ENCODE data around the gene PRR14L. TPM values are rescaled to one million over a fixed set of nuclear protein-coding genes. Genes with fewer than 3 reads are reported as not detected.

The PRR14L gene
- total and polyA plus RNA-seq, 3 donors from 2014 or later: 15.9 to 57.0 (median 52.3) TPM

- H3K27ac ChIP-seq: no peak overlapping the region
- DNase-seq: no peak
- H3K4me3 ChIP-seq: no peak overlapping the region
- no peak for TF ChIP-seq POLR2A (IDR thresholded peaks at IDR 0.05)
- no peak for TF ChIP-seq CTCF (IDR thresholded peaks at IDR 0.05)
- no peaks in the 10 kb centered on the region for H3K9me3 ChIP-seq
- 92 to 94% methylated on average over 8 of the region's 8 CpGs for WGBS, 2 donors
- intact Hi-C loops (cut with DNase I; ENCODE audit: low total_unique reads): no loop called here
- H3K4me1 ChIP-seq: no peaks in the 10 kb centered on the region
- H3K36me3 ChIP-seq (ENCODE audit: low read depth, missing control alignments): no peaks in the 10 kb centered on the region
- H3K27me3 ChIP-seq: no peaks in the 10 kb centered on the region
These were observed 19.6 kb downstream of the PRR14L start for GRCh38 chr22:31730344-31730711.

GRCh38 chr22:31728857-31729256 lies 21.1 kb downstream of the PRR14L start:
- intact Hi-C loops (cut with DNase I; ENCODE audit: low total_unique reads): no loop called here
- Histone ChIP-seq H3K27ac (no peak overlapping the region), H3K27me3 (no peaks in the 10 kb centered on the region), H3K4me1 (no peaks in the 10 kb centered on the region), H3K9me3 (no peaks in the 10 kb centered on the region), H3K4me3 (no peak overlapping the region), H3K36me3 (ENCODE audit: low read depth, missing control alignments) (no peaks in the 10 kb centered on the region)
- 78 to 80% methylated on average over 4 of the region's 4 CpGs for WGBS, 2 donors
- TF ChIP-seq POLR2A (IDR thresholded peaks at IDR 0.05): no peak
- TF ChIP-seq CTCF (IDR thresholded peaks at IDR 0.05): no peak
- DNase-seq: no peak

GRCh38 chr22:31726692-31727091 lies 23.2 kb downstream of the PRR14L start:
- WGBS, 2 donors: 75 to 81% methylated on average over 2 to 3 of the region's 3 CpGs
- Histone ChIP-seq H3K4me3 (no peak overlapping the region), H3K4me1 (no peaks in the 10 kb centered on the region), H3K27me3 (no peaks in the 10 kb centered on the region), H3K27ac (no peak overlapping the region), H3K9me3 (no peaks in the 10 kb centered on the region), H3K36me3 (ENCODE audit: low read depth, missing control alignments) (no peaks in the 10 kb centered on the region)
- TF ChIP-seq POLR2A (IDR thresholded peaks at IDR 0.05): no peak
- TF ChIP-seq CTCF (IDR thresholded peaks at IDR 0.05): no peak
- no peak for DNase-seq
- intact Hi-C loops (cut with DNase I; ENCODE audit: low total_unique reads): no loop called here

- Histone ChIP-seq H3K4me1 (no peaks in the 10 kb centered on the region), H3K27me3 (no peaks in the 10 kb centered on the region), H3K27ac (no peak overlapping the region), H3K9me3 (no peaks in the 10 kb centered on the region), H3K36me3 (ENCODE audit: low read depth, missing control alignments) (no peaks in the 10 kb centered on the region), H3K4me3 (no peak overlapping the region)
- DNase-seq: no peak
- intact Hi-C loops (cut with DNase I; ENCODE audit: low total_unique reads): no loop called here
- WGBS, 2 donors: 80 to 90% methylated on average over 4 to 5 of the region's 5 CpGs
- TF ChIP-seq POLR2A (IDR thresholded peaks at IDR 0.05): no peak
- no peak for TF ChIP-seq CTCF (IDR thresholded peaks at IDR 0.05)
These were observed 26.2 kb downstream of the PRR14L start for GRCh38 chr22:31723723-31724122.

- H3K36me3 ChIP-seq (ENCODE audit: low read depth, missing control alignments): no peaks in the 10 kb centered on the region
- DNase-seq: no peak
- no peak overlapping the region for H3K27ac ChIP-seq
- H3K4me3 ChIP-seq: no peak overlapping the region
- intact Hi-C loops (cut with DNase I; ENCODE audit: low total_unique reads): no loop called here
- TF ChIP-seq CTCF (IDR thresholded peaks at IDR 0.05) (no peak), POLR2A (IDR thresholded peaks at IDR 0.05) (no peak)
- H3K9me3 ChIP-seq: no peaks in the 10 kb centered on the region
- 90 to 91% methylated on average over 7 of the region's 7 CpGs for WGBS, 2 donors
- no peaks in the 10 kb centered on the region for H3K27me3 ChIP-seq
- H3K4me1 ChIP-seq: no peaks in the 10 kb centered on the region
These were observed 30.0 kb downstream of the PRR14L start for GRCh38 chr22:31719850-31720471.

Measured in testis (tissue), 3 donors.